Activated naive CD8-positive, alpha-beta T cell treated with anti-CD3 and anti-CD28 coated beads, Interleukin-2, amount 50 U/mL, for 24 hours (primary cell): ENCODE results near the gene DYSF.

Experiments used
- ATAC-seq: fragments of 150-1000 bp; cut with Tn5 transposase; one replicate; pipeline ENCODE4 v1.10.0; 2021
- DNase-seq: peaks from one replicate; pipeline ENCODE4 v3.0.0; 2021
- H3K27ac Mint-ChIP-seq: one replicate; pipeline ENCODE4 v1.8.0; 2021; ENCODE audit warnings: mild to moderate bottlenecking, mixed read lengths
- H3K27me3 Mint-ChIP-seq: one replicate; pipeline ENCODE4 v1.8.0; 2021; ENCODE audit warnings: mixed read lengths
- H3K36me3 Mint-ChIP-seq: one replicate; pipeline ENCODE4 v1.8.0; 2021; ENCODE audit warnings: low read depth, mixed read lengths
- H3K4me1 Mint-ChIP-seq: one replicate; pipeline ENCODE4 v1.8.0; 2021; ENCODE audit warnings: mixed read lengths
- H3K4me3 Mint-ChIP-seq: one replicate; pipeline ENCODE4 v1.8.0; 2021; ENCODE audit warnings: mild to moderate bottlenecking, moderate library complexity, mixed read lengths
- H3K9me3 Mint-ChIP-seq: one replicate; pipeline ENCODE4 v1.8.0; 2021; ENCODE audit warnings: mixed read lengths

Gene DYSF

DNA sequence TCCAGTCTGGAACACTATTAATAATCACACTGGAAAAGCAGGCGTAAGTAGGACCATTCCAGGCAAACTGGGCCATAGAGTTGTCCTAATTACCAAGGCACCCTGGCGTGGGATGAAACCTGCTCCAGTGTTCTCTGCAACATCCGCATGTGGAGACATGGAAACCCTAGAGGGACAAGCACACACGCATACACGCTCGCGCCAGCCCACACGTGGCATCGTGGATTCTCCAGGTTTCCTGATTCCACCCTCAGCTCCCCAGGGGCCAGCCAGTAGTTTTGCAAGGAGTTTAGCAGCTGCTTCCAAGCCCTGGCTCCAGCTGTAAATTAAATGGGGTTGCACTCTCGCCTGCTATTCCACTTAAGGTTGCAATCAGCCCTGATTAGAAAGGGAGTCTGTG, 127.7 kb downstream of the DYSF start:
- DNase-seq (no peak), ATAC-seq (no peak)
- no peak overlapping the region for H3K4me3 Mint-ChIP-seq
- no peaks in the 10 kb centered on the region for H3K36me3 Mint-ChIP-seq
- H3K27me3 Mint-ChIP-seq, result no peaks in the 10 kb centered on the region
- no peaks in the 10 kb centered on the region for H3K9me3 Mint-ChIP-seq
- H3K4me1 Mint-ChIP-seq, result no peaks in the 10 kb centered on the region
- no peak overlapping the region for H3K27ac Mint-ChIP-seq

- Mint-ChIP-seq H3K36me3 (no peaks in the 10 kb centered on the region), H3K27ac (no peak overlapping the region), H3K27me3 (no peaks in the 10 kb centered on the region), H3K4me1 (no peaks in the 10 kb centered on the region), H3K4me3 (no peak overlapping the region), H3K9me3 (no peaks in the 10 kb centered on the region)
- ATAC-seq, result no peak
- no peak for DNase-seq
Measured at GRCh38 chr2:71583876-71584275, 130.5 kb downstream of the DYSF start.

DNA sequence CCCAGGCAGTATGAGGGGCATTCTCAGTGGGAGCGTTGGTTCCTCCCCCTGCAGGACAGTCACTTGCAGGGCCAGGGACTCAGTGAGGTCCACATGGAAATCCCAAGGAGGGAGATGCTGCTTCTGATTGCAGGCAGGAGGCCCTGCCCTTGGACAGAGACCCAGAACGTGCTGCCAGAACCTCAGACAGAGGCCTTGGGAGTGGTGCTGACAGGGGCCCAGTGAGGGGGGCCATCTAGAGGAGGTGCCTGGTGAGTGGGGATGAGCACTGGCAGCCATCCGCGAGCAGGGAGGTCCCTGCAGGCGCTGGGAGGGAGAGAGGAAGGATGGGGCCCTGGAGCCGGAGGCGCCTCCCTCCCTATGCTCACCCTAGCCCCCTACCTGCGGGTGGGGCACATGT, 133.1 kb downstream of the DYSF start:
- no peaks in the 10 kb centered on the region for H3K9me3 Mint-ChIP-seq
- no peaks in the 10 kb centered on the region for H3K36me3 Mint-ChIP-seq
- DNase-seq (no peak), ATAC-seq (no peak)
- no peak overlapping the region for H3K4me3 Mint-ChIP-seq
- H3K4me1 Mint-ChIP-seq, result no peaks in the 10 kb centered on the region
- H3K27ac Mint-ChIP-seq, result no peak overlapping the region
- H3K27me3 Mint-ChIP-seq, result no peaks in the 10 kb centered on the region

DNA sequence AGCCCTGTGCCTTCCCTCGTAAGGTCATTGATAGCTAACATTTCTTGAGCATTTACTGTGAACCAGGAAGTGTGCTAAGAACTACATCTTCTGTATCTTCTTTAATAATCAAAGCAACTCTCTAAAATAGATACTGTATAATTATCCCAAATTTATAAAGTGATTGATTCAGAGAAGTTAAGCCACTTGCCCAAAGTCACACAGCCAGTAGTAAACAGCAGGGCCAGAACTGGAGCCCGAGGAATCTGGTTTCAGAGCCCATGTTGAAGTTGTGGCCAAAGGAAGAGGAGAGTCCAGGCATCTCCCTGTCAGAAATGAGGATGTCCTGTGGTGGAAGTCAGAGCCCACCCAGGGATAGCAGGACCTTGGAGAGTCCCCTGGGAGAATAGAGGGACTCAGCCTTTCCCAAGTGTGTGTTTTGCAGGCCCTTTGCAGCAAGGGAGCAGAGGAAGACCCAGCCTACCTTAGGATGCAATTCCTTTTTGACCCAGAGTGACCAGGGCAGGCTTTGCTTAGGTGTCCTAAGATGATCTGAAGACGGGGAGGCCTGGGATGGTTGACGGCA, 134.2 kb downstream of the DYSF start:
- Mint-ChIP-seq H3K27ac (no peak overlapping the region), H3K9me3 (no peaks in the 10 kb centered on the region), H3K4me3 (no peak overlapping the region), H3K4me1 (no peaks in the 10 kb centered on the region), H3K36me3 (no peaks in the 10 kb centered on the region), H3K27me3 (peaks cover under 1% of the 10 kb centered on the region)
- no peak for ATAC-seq
- no peak for DNase-seq

GRCh38 chr2:71588497-71589170, 135.3 kb downstream of the DYSF start:
- Mint-ChIP-seq H3K36me3 (no peaks in the 10 kb centered on the region), H3K27me3 (peaks cover 3% of the 10 kb centered on the region), H3K9me3 (no peaks in the 10 kb centered on the region), H3K4me1 (no peaks in the 10 kb centered on the region), H3K4me3 (no peak overlapping the region), H3K27ac (no peak overlapping the region)
- ATAC-seq (no peak), DNase-seq (no peak)

GRCh38 chr2:71589763-71590162, 136.4 kb downstream of the DYSF start:
- Mint-ChIP-seq H3K27me3 (peaks cover 3% of the 10 kb centered on the region), H3K27ac (no peak overlapping the region), H3K36me3 (no peaks in the 10 kb centered on the region), H3K4me3 (no peak overlapping the region), H3K9me3 (no peaks in the 10 kb centered on the region), H3K4me1 (no peaks in the 10 kb centered on the region)
- no peak for ATAC-seq
- DNase-seq, result no peak

- H3K4me1 Mint-ChIP-seq, result no peaks in the 10 kb centered on the region
- no peaks in the 10 kb centered on the region for H3K9me3 Mint-ChIP-seq
- H3K27ac Mint-ChIP-seq, result no peak overlapping the region
- H3K36me3 Mint-ChIP-seq, result no peaks in the 10 kb centered on the region
- H3K27me3 Mint-ChIP-seq, result peaks cover 3% of the 10 kb centered on the region
- H3K4me3 Mint-ChIP-seq, result no peak overlapping the region
- no peak for DNase-seq
- ATAC-seq, result no peak
Measured at GRCh38 chr2:71591044-71591443, 137.7 kb downstream of the DYSF start.

DNA sequence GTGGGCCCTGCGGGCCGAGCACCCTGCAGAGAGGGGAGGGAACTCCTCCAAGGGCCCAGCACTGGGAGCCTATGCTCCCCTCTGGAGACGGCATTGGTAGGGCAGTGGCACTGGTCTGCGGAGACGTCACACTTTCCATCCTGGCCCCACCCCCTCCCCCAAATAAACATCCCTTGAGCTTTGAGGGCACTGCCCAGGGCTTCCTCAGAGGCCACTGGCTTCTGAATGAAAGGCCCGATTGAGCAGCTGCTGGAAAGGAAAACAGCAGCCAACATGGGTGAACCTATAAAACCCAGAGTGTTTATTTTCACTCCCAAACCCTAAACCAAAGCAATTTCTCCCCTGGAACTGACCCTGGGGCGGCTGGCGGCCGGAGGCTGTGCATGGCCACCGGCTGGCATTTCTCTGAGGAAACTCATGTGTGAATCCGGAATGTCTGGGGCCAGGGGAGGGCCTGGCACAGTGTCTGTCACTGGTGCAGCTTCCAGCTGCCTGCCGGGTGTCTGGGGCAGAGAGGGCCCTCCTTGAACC, 138.9 kb downstream of the DYSF start:
- DNase-seq (no peak), ATAC-seq (no peak)
- peaks cover 3% of the 10 kb centered on the region for H3K27me3 Mint-ChIP-seq
- no peaks in the 10 kb centered on the region for H3K36me3 Mint-ChIP-seq
- no peaks in the 10 kb centered on the region for H3K9me3 Mint-ChIP-seq
- H3K27ac Mint-ChIP-seq, result no peak overlapping the region
- no peaks in the 10 kb centered on the region for H3K4me1 Mint-ChIP-seq
- H3K4me3 Mint-ChIP-seq, result no peak overlapping the region

DNA sequence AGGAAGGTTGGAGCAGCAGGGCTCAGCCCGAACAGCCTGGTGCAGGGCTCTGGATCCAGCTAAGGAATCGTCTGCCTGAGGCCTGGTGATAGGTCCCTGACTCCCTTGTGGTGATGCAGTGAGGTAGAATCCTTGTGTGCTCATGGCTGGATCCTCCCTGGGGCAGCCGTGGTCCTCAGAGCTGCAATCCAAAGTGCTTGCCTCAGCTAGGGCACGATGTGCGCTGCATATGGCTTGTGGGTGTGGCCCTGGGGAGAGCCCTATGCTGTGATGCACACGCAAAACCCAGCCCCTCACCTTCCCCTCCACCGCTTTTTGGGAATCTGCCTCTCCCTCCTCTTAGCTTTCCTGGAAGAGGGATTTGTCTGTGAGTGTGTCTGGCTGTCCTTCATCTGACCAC, 142.2 kb downstream of the DYSF start:
- no peak for DNase-seq
- ATAC-seq, result no peak
- no peak overlapping the region for H3K27ac Mint-ChIP-seq
- H3K36me3 Mint-ChIP-seq, result no peaks in the 10 kb centered on the region
- no peak overlapping the region for H3K4me3 Mint-ChIP-seq
- H3K9me3 Mint-ChIP-seq, result no peaks in the 10 kb centered on the region
- peaks cover 5% of the 10 kb centered on the region for H3K27me3 Mint-ChIP-seq
- H3K4me1 Mint-ChIP-seq, result no peaks in the 10 kb centered on the region

GRCh38 chr2:71596011-71596410, 142.7 kb downstream of the DYSF start:
- no peak overlapping the region for H3K27ac Mint-ChIP-seq
- DNase-seq (no peak), ATAC-seq (no peak)
- no peaks in the 10 kb centered on the region for H3K36me3 Mint-ChIP-seq
- H3K4me1 Mint-ChIP-seq, result no peaks in the 10 kb centered on the region
- peaks cover 5% of the 10 kb centered on the region for H3K27me3 Mint-ChIP-seq
- no peaks in the 10 kb centered on the region for H3K9me3 Mint-ChIP-seq
- no peak overlapping the region for H3K4me3 Mint-ChIP-seq

DNA sequence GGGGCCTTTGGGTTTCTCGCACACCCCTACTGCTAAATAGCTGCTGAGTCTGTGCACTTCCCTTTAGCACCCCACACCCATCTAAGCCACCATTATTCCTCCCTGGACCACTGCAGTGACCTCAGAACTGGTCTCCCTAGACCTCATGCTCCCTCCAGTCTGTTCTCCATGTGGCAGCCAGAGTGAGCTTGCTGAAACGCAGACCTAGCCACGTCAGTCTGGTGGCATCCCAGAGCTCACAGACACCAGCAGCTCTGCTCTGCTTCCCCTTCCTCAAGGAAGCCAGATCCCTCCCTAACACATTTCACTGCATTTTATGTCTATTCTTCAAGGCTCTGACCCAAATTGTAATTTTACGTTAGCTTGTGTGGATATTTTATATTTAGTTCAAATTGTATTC, 144.4 kb downstream of the DYSF start:
- no peaks in the 10 kb centered on the region for H3K36me3 Mint-ChIP-seq
- no peak overlapping the region for H3K27ac Mint-ChIP-seq
- no peak for DNase-seq
- ATAC-seq, result no peak
- no peak overlapping the region for H3K4me3 Mint-ChIP-seq
- H3K27me3 Mint-ChIP-seq, result peaks cover 3% of the 10 kb centered on the region
- H3K4me1 Mint-ChIP-seq, result no peaks in the 10 kb centered on the region
- no peaks in the 10 kb centered on the region for H3K9me3 Mint-ChIP-seq

DNA sequence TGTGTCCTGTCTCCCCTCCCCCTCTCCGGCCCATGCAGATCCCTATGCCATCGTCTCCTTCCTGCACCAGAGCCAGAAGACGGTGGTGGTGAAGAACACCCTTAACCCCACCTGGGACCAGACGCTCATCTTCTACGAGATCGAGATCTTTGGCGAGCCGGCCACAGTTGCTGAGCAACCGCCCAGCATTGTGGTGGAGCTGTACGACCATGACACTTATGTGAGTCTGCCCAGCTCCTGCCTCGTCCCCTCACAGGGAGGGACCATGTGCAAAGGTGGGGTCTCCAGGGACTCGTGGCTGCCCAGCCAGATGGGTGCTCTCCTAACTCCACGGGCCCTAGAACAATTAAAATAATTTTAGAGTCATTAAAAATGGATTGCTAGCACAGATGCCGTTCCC, 145.2 kb downstream of the DYSF start:
- Mint-ChIP-seq H3K27me3 (peaks cover 2% of the 10 kb centered on the region), H3K9me3 (no peaks in the 10 kb centered on the region), H3K27ac (no peak overlapping the region), H3K36me3 (no peaks in the 10 kb centered on the region), H3K4me1 (peaks cover 5% of the 10 kb centered on the region), H3K4me3 (no peak overlapping the region)
- DNase-seq, result no peak
- ATAC-seq, result no peak

DNA sequence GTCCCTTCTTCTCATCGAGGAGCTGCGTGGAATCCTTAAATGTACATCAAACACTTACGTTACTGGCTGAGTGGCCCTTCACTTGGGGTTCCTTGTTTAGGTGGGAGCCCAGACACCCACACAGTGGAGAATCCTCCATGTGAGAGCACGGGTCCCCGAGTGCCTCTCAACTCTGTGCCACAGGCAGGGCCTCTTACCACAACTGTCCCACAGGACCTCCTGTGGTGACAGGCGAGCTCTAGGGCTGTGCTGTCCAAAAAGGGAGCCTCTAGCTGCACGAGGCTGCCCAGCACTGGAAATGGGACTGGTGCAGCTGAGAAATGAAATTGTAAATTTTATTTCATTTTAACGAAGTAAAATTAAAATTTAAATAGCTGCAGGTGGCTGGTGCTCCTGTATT, 145.7 kb downstream of the DYSF start:
- no peaks in the 10 kb centered on the region for H3K9me3 Mint-ChIP-seq
- peaks cover 2% of the 10 kb centered on the region for H3K27me3 Mint-ChIP-seq
- H3K36me3 Mint-ChIP-seq, result no peaks in the 10 kb centered on the region
- no peak for ATAC-seq
- DNase-seq, result no peak
- H3K27ac Mint-ChIP-seq, result no peak overlapping the region
- no peak overlapping the region for H3K4me3 Mint-ChIP-seq
- peaks cover 5% of the 10 kb centered on the region for H3K4me1 Mint-ChIP-seq

GRCh38 chr2:71599646-71600236, 146.4 kb downstream of the DYSF start:
- Mint-ChIP-seq H3K36me3 (no peaks in the 10 kb centered on the region), H3K27ac (no peak overlapping the region), H3K27me3 (peaks cover 6% of the 10 kb centered on the region), H3K4me1 (peaks cover 6% of the 10 kb centered on the region), H3K4me3 (no peak overlapping the region), H3K9me3 (no peaks in the 10 kb centered on the region)
- DNase-seq (no peak), ATAC-seq (no peak)

DNA sequence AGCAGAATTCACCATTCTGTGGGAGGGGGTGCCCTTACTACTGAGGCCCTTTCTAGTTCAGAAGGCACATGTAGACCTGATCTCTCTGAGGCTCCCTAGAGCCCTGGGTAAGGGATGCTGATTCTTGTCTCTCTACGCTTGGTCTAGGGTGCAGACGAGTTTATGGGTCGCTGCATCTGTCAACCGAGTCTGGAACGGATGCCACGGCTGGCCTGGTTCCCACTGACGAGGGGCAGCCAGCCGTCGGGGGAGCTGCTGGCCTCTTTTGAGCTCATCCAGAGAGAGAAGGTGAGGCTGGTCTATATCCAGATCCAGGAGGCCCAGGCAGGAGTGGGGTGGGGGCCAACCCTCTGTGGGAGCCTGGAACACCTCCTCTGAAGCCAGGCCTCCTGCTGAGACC, 147.2 kb downstream of the DYSF start:
- peaks cover 6% of the 10 kb centered on the region for H3K27me3 Mint-ChIP-seq

More for the DNA sequence above, 147.2 kb downstream of the DYSF start:
- DNase-seq (no peak), ATAC-seq (no peak)
- Mint-ChIP-seq H3K4me3 (no peak overlapping the region), H3K4me1 (peaks cover 6% of the 10 kb centered on the region), H3K36me3 (no peaks in the 10 kb centered on the region), H3K9me3 (no peaks in the 10 kb centered on the region), H3K27ac (no peak overlapping the region)
